Coronary artery (tissue), 2 donors: Measurements from ENCODE around the gene ZSCAN9.

Source experiments
- DNase-seq: peaks from one replicate; pipeline ENCODE4 v3.0.0-alpha.2; 2017; ENCODE audit warnings: low spot score
- H3K27ac ChIP-seq, 2 donors: fragments of 200-600 bp; sonication (generic); one replicate each; pipeline ENCODE4 v1.5.1; 2016 to 2019
- H3K4me3 ChIP-seq: fragments of 200-600 bp; sonication (generic); 2 replicates; pipeline ENCODE4 v1.5.1; 2016; ENCODE audit warnings: mild to moderate bottlenecking, moderate library complexity
- TF ChIP-seq, protein P1 (sequence below): fragments of 200-600 bp; sonication (generic); IDR thresholded peaks from one replicate; pipeline ENCODE4 v1.5.1; 2019; ENCODE audit warnings: antibody characterized with exemption

The ZSCAN9 gene

DNA sequence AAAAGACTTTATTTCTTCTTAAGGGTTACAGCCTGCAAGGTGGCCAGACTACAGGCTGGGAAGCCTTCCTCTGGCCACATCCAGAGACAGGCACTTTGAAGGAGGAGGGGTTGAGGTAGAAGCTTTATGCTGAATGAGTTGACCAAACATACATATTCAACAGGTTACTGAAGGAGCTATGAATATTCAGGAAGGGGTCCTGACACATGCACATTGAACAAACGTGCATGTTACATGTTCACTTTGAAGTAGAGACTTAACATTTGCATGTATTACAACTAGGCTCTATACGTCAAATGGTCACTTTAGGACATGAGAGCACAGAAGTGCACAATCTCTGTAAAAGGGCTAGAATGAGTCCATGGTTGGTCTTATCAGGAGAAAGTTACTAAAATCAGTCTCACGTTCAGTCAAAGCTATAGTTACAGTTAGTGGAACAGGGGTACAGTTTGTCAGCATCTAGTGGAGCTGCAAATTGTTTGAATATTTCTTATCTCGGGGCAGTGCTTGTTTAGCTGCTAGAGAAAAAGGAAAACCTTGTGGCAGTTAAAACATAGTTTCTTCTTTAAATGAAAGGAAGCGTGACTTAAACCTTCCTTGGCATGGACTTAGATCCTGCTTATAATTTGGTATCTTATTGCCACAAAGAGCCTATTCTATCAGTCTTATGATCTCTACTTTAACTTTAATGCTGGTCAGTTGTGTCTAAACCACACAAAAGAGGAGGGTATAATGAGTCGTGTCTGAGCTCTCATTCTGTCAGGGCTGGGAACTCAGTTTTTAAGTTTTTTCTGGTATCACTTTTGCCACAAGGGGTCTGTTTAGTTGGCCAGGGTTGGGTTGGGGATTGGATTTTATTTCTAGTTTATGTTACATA, 4.6 kb upstream of the ZSCAN9 start:
- no peak overlapping the region for H3K27ac ChIP-seq
- H3K4me3 ChIP-seq, result no peak overlapping the region
- TF ChIP-seq, protein P1, sequence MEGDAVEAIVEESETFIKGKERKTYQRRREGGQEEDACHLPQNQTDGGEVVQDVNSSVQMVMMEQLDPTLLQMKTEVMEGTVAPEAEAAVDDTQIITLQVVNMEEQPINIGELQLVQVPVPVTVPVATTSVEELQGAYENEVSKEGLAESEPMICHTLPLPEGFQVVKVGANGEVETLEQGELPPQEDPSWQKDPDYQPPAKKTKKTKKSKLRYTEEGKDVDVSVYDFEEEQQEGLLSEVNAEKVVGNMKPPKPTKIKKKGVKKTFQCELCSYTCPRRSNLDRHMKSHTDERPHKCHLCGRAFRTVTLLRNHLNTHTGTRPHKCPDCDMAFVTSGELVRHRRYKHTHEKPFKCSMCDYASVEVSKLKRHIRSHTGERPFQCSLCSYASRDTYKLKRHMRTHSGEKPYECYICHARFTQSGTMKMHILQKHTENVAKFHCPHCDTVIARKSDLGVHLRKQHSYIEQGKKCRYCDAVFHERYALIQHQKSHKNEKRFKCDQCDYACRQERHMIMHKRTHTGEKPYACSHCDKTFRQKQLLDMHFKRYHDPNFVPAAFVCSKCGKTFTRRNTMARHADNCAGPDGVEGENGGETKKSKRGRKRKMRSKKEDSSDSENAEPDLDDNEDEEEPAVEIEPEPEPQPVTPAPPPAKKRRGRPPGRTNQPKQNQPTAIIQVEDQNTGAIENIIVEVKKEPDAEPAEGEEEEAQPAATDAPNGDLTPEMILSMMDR, result no peak
- DNase-seq, result no peak

GRCh38 chr6:28224131-28225055, 682 bp upstream of the ZSCAN9 start:
- no peak for DNase-seq
- TF ChIP-seq, protein P1, result no peak
- H3K4me3 ChIP-seq, result peak overlapping the region; percentile 88
- H3K27ac ChIP-seq, result peak overlapping the region; percentile 29 to 87

GRCh38 chr6:28226460-28226859, 1.4 kb downstream of the ZSCAN9 start:
- Histone ChIP-seq H3K4me3 (no peak overlapping the region), H3K27ac (no peak overlapping the region)
- DNase-seq, result no peak

GRCh38 chr6:28232785-28233184, 7.7 kb downstream of the ZSCAN9 start:
- no peak for DNase-seq
- H3K27ac ChIP-seq, result no peak overlapping the region
- H3K4me3 ChIP-seq, result no peak overlapping the region
- TF ChIP-seq, protein P1, result no peak

More at GRCh38 chr6:28226460-28226859, 1.4 kb downstream of the ZSCAN9 start:
- TF ChIP-seq, protein P1, result no peak

DNA sequence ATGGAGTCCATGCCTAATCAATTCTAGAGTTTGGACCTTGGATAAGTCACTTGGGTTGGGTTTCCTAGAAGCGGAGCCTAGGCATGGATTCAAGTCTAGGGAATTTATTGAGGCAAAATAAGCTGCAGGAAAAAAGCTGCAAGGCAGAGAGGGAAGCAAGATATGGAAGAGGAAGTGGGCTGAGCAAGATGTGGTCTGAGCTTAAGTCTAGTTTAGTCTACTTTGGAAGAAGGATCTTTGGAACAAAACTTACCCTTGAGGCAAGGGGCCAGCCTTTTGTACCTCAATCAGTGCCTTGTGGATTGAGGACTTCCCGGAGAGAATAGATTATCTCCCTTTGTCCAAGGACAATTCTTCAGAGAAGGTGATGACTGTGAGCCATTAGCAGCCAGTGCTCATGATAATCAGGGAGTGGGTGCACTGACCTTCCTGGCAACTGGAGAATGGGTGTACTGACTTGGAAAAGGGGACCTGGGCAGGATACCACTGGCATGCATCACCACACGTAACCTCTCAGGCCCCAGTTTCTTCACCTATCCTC, 10.9 kb downstream of the ZSCAN9 start:
- TF ChIP-seq, protein P1, result no peak
- no peak for DNase-seq

GRCh38 chr6:28239636-28240035, 14.6 kb downstream of the ZSCAN9 start:
- TF ChIP-seq, protein P1, result no peak
- Histone ChIP-seq H3K27ac (no peak overlapping the region), H3K4me3 (no peak overlapping the region)
- no peak for DNase-seq

More for the DNA sequence above, 10.9 kb downstream of the ZSCAN9 start:
- Histone ChIP-seq H3K27ac (no peak overlapping the region), H3K4me3 (no peak overlapping the region)
